ENCODE measurements around the gene FCAMR.
A peak's percentile ranks its signal among the peaks of the same experiment; 100 is the strongest.

The FCAMR gene

DNA sequence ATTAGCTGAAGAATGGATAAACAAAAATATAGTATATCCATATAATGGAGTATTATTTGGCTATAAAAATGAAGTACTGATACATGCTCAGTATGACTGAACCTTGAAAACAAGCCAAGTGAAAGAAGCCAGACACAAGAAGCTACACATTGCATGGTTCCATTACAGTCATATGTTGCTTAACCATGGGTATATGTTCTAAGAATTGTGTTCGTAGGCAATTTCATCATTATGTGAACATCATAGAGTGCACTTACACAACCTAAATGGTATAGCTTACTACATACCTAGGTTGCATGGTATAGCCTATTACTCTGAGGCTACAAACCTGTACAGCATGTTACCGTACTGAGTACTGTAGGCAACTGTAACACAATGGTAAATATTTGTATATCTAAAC is 28.6 kb upstream of the FCAMR start:
- no peak for DNase-seq (ENCODE audit: low spot score)

DNA sequence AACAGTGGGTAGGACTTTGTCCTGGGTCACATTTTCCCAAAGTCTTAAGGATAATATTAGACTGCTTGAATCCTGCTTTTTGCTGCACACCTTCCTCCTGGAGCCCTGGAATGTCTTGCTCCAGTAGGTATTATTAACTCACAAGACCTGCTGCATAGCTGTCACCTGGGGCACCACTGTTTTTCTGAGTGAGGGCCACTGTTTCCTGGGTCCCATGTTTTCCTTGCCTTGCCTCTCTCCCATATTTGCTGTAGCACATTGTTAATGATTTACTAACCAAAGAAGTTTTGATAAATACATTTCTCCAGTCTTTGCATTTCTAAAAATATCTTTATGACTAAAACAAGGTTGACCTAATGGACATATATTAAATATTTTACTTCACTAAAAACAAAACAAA is 22.5 kb upstream of the FCAMR start:
- no peak for DNase-seq (ENCODE audit: low spot score)

DNA sequence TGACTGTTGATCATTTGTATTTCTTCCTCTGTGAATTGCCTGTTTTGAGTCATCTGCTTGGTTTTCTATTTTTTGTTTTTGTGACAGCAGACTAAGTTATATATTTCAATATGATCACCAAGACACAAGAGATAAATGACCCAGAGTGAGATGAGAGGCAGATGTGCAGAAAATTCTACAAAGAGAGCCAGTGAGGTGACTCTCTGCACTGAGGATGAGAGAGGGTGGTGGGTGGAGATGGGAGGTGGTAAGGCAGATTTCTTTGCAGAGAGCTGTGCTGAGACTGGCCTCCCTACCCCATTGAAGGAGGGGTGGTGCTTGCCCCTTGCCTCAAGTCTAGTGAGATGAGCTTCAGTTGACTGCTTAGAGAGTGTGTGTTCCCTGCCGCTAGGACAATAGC is 17.6 kb upstream of the FCAMR start:
- no peak for DNase-seq (ENCODE audit: low spot score)

DNA sequence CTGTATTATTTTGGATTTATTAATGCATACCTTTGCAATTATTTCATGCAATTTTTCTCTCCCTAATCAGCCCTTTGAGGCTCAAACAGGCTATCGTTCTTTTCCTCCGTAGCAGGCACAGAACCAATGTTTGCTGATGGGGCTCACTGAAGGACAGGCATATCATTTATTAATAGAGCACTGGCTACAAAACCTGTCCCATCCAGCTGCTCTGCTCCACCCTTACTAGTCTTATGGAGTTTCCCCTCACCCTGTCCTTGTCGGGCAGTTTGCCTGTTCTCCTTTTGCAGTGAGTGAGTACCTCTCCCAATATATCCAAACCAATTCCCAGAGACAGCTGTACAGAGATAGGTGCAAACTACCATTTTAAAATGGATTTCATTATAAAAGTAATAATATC is 16.6 kb upstream of the FCAMR start:
- DNase-seq (ENCODE audit: low spot score) = no peak

DNA sequence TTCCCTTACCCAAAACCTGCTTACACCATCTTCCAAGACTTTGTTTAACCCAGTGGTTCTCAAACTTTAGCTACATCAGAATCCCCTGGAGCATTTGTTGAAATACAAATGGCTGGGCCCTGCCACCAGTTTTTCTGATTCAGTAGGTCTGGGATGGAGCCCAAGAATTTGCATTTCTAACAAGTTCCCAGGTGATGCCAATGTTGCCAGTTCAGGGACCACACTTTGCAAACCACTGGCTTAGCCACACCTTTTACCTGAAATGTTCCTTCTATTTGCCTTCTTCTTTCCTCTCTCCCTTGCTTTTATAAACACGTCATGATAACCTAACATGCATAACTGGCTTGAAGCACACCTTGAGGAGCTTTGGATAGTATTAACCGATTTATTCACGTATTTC is 16.1 kb upstream of the FCAMR start:
- no peak for DNase-seq (ENCODE audit: low spot score)

DNA sequence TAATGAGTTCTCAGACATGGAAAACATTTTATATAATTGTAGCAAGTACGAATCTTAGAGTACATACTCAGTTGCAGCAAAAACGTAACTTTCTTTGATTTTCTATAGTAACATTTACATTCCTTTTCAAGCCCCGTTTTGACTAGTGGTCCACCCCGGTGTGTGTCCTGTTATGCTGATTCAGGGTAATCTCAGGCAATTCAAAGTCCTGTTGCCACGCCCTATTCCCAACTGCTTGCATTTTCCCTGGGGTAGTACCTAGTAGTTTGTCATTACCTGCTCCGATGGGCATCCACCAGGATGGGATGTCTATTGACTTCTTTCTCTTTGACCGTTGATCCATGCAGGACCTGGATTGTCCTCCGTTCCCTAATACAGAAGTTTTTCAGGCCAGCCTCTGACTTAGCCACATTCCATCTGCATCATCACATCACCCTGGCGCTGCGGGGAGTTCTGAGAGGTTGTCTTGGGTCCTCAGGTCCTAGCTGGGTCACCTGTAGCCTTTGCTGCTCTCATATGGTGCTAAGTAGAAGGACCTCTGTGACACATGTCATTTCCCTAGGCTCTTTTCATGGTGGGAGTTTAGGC is 15.0 kb upstream of the FCAMR start:
- DNase-seq (ENCODE audit: low spot score) = no peak

DNA sequence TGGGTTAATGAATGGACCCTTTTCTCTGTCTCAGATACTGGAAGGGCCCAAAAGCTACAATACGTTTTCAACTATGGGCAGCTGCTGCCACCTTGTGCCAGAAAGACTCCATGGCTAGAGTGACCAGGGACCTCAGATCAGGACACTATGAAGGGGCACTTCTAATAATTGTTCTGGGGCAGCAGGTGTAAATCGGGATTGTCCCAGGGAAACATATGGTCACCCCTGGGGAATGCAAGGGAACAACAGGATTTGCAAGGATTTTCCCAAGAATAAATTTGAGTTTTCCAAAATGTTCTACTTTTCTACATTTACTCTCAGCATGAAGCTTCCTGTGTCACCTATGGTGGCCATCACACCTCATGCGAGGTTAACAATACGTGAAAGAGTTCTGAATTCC is 12.0 kb upstream of the FCAMR start:
- DNase-seq (ENCODE audit: low spot score) = peak; percentile 66

DNA sequence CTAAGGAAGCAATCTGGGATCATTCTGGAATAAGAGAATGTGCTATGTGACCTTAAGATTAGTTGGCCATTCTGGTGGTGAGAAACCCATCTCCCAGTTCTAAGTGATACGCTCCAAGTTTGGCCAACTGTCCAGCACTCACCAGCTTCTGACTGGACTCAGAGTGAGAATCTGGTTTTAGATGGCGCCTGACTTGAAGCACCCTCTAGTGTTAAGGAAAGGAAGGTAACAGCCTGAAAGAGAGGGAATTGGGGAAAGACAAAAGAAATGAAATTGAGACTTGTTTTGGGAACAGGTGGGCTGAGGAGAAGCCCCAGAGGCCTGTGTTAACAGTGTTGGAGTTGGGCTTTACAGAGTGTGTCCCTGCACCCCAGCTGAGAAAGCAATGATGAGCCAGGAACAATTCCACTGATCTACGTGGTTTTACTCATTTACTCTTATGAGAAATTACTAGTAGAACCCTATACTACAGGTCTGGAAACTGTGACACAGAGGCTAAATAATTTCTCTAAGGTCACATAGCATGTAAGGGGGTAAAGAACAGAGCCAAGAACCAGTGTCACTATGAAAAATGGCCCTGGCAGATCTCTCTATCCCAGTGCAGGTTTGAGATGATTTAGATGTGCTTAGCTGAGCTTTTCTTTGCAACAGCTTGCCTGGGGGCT is 9.3 kb upstream of the FCAMR start:
- DNase-seq (ENCODE audit: low spot score) = no peak

DNA sequence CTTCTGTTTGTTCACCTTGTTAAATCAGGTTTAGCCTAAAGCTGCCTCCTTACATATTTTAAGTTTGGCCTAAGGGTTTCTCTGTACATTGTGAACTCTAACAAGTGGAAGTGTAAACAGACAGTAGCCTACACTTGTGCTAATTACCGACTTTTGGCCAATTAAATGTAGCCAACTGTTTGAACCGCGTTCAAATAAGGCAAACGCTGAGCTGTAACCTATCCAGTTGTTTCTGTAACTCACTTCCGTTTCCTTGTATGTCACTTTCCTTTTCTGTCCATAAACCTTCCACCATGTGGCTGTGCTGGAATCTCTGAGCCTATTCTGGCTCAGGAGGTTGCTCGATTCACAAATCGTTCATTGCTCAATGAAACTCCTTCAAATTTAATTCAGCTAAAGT is 8.0 kb upstream of the FCAMR start:
- no peak for DNase-seq (ENCODE audit: low spot score)

DNA sequence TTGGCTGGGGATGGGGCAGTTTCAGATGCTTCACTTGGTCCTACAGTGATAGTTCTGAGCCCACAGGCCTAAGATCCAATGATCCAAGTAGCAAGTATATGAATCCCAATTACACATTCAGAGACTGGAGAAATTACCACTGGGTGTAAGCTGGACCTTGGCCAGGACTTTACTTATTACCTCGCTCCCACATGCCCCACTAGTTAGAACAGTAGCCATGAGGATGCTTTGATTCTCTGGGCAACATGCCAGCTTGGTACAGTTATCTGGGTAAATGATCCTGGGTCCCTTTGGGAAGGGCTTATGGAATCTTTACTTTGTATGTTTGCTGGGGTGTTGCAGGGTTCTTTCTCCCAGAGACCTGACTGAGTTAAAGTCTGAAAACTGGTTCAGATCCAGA is 5.0 kb upstream of the FCAMR start:
- no peak for DNase-seq (ENCODE audit: low spot score)

DNA sequence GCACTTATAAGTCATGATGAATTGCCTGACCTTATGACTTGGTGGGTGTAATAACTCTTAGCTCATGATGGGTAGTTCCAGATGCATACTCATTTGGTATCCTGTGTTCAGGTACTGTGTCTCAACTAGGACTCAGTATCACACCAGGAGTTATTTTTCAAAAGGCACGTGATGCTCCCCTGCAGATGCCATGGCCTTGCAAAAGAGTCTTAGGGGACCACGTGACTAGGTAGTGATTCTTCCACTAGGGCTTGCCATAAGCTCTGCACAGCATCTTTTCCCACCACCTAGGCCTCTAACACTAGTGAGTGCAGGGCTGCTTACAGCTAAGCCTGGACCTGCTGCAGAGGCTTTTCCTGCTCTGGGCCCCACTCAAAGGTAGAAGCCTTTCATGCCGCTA is 3.9 kb upstream of the FCAMR start:
- DNase-seq (ENCODE audit: low spot score) = no peak

DNA sequence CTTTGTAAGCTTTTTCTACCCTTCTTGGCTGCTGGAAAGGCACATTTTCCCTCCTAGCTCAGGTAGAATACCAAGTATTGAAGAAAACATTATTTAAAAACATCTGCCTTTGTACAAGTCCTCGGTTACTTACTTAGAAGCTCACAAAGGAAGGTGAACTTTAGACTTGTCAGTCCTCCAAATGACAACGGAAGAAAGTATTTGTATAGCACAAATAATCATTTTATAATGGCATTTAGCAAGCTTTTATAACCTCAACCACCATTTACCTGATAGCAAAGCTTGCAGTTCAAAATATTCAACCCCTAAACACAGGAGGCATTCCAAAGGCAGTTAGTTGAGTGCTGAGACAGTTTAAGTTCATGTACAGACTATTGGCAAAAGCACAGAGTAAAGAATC is 2.5 kb upstream of the FCAMR start:
- no peak for DNase-seq (ENCODE audit: low spot score)

DNA sequence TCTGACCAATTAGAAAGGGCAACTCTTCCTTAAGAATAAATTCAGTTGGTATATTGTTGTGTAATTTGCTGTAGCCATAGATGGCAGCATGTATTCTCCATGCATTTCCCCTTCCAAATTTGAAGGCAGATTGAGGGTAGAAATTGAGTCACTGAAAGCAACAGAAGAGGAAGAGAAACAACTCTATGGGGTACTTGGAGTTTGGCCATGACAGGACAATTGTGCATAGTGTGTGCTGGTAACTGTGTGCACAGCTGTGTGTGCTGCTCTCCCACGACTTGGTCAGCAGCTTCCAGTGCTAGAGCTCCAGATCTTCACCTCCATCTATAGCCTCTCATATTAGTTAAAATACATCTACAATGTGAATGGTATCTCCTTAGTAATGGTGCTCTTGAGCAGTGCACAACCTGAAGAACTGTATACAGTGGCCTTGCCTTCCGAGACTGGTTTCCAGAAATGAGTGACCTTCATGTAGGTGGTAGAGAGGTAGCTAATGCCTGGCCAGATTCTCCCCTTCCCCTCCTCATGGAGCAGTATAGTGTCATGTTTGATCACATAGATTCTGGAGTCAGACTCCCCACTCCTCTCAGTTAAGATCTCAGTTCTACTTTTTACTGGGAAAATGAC is 882 bp upstream of the FCAMR start:
- no peak for DNase-seq (ENCODE audit: low spot score)

DNA sequence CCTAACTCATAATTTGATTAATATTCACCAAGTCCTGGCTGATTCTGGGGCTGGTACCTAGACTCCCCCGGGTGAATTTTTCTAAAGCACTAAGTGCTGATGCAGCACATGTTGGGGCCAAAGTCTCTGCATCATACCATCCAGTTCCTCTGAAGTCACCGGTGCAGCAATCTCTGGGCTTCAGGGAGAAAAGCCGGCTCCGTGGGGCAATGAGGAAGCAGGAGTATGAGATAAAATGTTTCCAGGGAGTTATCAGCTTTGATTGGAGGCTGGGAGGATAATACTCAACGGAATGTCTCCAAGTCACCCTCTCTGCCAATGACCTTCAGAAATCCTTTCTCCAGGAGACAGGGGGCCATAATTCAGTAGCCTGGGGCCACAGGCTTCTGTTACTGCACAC is 1.2 kb downstream of the FCAMR start:
- no peak for DNase-seq (ENCODE audit: low spot score)

DNA sequence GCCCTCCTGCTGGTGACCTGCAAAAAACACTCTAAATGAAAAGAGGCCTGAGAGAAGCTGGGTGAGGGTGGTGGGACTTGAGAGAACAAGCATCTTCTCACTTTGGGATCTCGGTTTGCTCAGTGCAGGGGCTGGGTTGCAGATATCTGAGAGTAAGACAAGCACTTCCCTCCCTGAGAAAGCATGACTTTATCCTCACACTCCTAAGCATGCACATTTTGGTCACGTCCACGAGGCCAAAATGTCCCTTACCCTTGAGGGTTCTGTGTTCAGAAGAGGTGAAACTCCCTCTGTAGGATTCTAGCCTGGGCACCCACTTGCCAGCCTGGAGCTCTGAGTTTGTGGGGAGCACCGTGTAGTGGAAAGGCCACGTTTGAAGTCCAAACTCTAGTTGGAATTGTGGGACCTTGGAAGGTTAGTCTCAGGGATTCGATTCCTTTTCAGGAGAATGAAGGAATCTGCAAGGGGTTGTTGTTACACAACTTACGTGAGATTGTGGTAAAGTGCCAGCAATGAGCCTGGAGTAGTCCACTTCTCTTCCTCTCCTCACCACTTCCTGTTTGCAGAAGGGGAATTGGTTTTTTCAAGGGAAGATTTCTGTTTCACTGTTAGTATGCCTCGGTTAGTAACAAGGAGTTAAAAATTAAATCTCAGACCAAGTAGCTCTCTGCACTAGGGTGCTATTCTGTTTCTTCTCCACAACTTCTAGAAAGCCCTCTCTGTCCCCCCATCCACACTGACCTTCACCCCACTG is 3.0 kb downstream of the FCAMR start:
- no peak for DNase-seq (ENCODE audit: low spot score)

DNA sequence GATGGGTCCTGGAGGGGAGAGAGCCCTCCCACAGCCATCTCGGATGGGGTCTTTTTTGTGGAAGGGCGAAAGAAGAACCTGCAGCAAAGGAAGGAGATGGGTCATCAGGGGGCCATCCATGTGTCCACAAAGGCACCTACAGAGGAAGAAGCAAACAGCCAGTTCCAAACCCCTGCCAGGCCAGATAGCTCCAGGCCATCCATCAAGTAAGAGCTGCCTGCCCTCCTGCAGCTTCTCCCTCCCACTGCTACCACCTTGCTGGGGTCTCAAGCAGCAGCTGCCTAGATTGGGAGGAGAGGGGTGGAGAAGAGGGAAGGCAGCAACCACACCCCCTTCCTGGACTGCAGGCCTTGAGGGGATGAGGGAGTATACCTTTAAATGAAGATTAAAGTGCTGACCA is 4.5 kb downstream of the FCAMR start:
- DNase-seq (ENCODE audit: low spot score) = no peak

DNA sequence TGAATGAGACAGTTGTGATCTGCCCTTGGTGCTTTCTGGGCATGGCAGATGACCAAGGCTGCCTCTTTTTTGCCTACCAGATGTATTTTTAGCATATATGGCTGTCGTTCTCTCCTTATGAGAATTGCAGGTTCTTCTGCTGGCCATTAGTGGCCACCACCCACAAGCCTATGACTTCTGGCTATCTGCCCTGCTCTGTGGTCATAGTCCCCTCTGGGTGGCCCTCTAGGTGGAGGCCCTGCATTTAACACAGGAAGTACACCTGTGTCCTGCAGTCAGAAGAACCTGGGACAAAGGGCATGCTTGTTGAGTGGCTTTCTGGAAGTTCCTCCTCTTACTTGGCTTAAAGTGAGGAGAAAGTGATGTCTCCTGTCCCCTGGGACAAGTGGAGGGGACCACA is 6.5 kb downstream of the FCAMR start:
- DNase-seq (ENCODE audit: low spot score) = no peak

DNA sequence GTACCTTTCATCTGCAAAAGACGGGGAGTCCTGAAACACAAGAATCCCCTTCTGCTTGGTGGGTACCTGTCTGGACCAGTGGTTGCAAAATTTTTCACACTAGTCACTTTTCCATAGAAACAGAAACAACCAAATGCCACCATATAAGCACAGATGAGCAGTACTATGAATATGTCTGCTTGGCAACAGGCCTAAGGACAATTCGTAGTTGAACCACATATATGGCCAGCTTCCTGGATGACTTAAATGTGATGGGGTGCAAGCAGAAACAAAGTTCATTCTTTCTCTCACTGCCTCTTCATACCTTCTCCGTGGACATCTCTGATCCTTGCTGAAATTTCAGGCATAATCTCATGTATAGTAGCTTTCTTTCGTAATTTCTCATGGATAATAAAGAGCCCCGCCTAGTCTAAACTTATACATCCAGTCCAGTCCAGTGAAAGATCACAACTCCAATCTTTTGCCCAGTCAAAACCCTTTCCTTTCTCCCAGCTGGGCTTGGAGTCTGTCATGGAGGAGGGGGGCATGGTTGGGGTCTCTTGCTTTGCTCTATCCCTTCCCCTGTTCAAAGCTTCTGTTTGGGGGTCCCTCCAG is 7.0 kb downstream of the FCAMR start:
- DNase-seq (ENCODE audit: low spot score) = no peak

DNA sequence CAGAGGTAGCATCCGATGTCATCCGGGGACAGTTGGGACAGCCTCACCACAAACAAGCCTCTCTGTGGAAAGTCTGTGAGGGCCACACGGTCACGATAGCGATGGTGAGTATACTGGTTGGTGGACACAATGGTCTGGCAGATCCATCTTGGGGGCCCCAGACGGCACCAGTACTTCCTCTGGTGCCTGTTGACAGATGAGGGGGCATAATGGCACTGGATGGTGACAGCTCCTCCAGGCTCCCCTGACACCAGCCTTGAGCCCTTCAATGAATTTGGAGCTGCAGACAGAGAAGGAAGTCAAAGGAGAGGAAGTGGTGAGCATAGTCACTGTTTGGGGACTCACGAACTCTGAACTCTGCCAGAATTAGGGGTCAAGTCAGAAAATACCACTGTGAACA is 8.0 kb downstream of the FCAMR start:
- DNase-seq (ENCODE audit: low spot score) = no peak

DNA sequence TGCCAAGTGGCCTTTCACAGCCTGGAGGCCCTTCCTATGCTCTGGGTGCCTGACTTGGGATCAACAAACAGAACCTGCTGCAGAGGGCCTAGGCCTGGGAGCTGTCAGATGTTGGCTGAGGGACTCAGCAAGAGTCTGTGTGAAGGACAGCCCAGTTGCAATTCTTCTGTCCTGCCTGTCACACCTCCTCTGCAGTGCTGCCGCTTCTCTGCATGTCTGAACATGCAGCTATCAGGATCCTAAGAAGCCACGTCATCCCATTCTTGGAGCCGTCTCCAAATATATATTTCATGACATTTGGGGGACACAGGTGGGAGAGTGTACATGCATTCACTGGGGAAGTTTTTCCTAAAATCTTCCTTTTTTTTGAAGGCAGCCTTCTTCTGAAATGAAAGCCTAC is 8.6 kb downstream of the FCAMR start:
- DNase-seq (ENCODE audit: low spot score) = no peak

DNA sequence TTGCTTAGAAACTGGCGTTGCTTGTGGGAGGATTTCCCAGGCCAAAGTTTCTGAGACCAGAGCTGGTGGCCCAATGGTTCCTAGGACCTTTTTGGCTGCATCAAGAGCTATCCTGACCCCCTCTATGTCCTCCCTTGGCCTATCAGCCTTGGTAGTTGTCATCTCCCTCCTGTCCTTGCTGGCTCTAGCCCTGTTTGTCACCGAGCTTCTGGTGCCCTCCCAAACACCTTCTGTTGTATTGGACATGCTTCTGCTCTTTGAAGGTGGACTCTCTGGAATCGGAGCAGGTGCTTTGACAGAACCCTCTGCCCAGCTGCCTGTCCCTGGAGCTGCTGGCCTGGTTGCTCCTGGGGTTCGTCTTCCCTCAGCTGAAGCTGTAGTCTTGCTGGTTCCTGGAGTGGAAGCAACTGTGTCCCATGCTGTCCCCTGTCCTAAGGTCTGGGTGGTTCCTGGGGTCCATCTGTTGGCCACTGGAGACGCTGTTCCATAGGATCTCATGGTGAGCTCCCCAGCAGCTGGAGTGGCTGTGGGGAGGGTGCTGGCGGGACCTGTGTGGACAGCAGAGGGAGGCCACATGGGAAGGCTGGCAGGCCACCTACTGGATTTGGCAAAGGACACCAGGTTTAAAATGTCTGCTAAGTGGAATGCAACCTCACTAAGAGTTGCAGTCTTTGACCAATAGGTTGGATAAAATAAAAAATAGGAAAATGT is 9.4 kb downstream of the FCAMR start:
- no peak for DNase-seq (ENCODE audit: low spot score)

DNA sequence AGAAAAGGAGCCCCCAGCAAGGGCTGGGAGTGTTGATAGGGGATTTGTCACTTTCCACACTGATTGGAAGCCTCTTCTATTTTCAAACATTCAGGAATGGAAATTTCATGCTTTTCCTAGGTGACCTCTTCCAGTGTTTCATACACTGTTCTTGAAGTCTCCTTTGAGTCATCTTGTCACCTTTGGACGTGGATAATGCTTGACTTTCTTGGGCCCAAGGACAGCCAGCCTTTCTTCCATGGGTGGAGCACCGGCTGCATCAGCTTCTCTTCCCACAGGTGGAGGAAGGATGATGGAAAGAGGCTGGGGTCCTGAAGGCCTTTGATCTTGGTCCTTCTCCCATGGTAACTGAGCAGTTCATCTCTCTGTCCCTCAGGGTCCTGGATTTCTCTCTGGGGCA is 12.1 kb downstream of the FCAMR start:
- no peak for DNase-seq (ENCODE audit: low spot score)

All from ecto neural progenitor cell (in vitro differentiated cells).